Measurements from ENCODE around the gene CAMTA1. TPM values are rescaled to one million over a fixed set of nuclear protein-coding genes. Genes with fewer than 3 reads are reported as not detected.

The CAMTA1 gene
- total and polyA plus RNA-seq, 8 donors, result 13.0 to 54.2 (median 23.6) TPM

- DNase-seq (peak; percentile 39 to 87 (median 60)), ATAC-seq (peak in 3 of 4 donors; percentile 53 to 61 (median 60)), FAIRE-seq (no peak)
- no peaks in the 10 kb centered on the region for H3K27me3 ChIP-seq
- intact Hi-C loops (cut with DNase I), result loop anchor here in 2 of 3 donors (5.0 to 10.0 kb wide), 4 partner anchors 420 to 673 kb away; no protein-coding TSS in a partner anchor
- no peak overlapping the region for H3K27ac ChIP-seq
- 64 to 67% methylated on average over 16 of the region's 16 CpGs for WGBS, 2 donors
- no peaks in the 10 kb centered on the region for H3K36me3 ChIP-seq
- no peaks in the 10 kb centered on the region for H3K9me3 ChIP-seq
- TF ChIP-seq, protein P1, sequence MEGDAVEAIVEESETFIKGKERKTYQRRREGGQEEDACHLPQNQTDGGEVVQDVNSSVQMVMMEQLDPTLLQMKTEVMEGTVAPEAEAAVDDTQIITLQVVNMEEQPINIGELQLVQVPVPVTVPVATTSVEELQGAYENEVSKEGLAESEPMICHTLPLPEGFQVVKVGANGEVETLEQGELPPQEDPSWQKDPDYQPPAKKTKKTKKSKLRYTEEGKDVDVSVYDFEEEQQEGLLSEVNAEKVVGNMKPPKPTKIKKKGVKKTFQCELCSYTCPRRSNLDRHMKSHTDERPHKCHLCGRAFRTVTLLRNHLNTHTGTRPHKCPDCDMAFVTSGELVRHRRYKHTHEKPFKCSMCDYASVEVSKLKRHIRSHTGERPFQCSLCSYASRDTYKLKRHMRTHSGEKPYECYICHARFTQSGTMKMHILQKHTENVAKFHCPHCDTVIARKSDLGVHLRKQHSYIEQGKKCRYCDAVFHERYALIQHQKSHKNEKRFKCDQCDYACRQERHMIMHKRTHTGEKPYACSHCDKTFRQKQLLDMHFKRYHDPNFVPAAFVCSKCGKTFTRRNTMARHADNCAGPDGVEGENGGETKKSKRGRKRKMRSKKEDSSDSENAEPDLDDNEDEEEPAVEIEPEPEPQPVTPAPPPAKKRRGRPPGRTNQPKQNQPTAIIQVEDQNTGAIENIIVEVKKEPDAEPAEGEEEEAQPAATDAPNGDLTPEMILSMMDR (IDR thresholded peaks at IDR 0.05), result no peak
- H3K4me1 ChIP-seq, result no peaks in the 10 kb centered on the region
- H3K4me3 ChIP-seq, result no peak overlapping the region
These were observed 859.9 kb downstream of the CAMTA1 start for GRCh38 chr1:7644961-7645750.

- Histone ChIP-seq H3K4me1 (no peaks in the 10 kb centered on the region), H3K9me3 (no peaks in the 10 kb centered on the region), H3K27ac (no peak overlapping the region), H3K4me3 (no peak overlapping the region), H3K27me3 (no peaks in the 10 kb centered on the region), H3K36me3 (no peaks in the 10 kb centered on the region)
- DNase-seq, result no peak
- no peak for ATAC-seq
- 67 to 74% methylated on average over 7 of the region's 7 CpGs for WGBS, 2 donors
- TF ChIP-seq, protein P1 (IDR thresholded peaks at IDR 0.05), result no peak
- intact Hi-C loops (cut with DNase I), result loop anchor here in 2 of 3 donors (5.0 to 10.0 kb wide), 4 partner anchors 421 to 673 kb away; no protein-coding TSS in a partner anchor
- FAIRE-seq, result no peak
These were observed 860.4 kb downstream of the CAMTA1 start for GRCh38 chr1:7645751-7646048.

GRCh38 chr1:7646164-7646563 is 860.9 kb downstream of the CAMTA1 start:
- Histone ChIP-seq H3K4me1 (no peaks in the 10 kb centered on the region), H3K36me3 (no peaks in the 10 kb centered on the region), H3K27me3 (no peaks in the 10 kb centered on the region), H3K27ac (no peak overlapping the region), H3K4me3 (no peak overlapping the region), H3K9me3 (no peaks in the 10 kb centered on the region)
- DNase-seq (peak in 2 of 6 donors; percentile 14 to 50), ATAC-seq (no peak), FAIRE-seq (no peak)
- TF ChIP-seq, protein P1 (IDR thresholded peaks at IDR 0.05), result no peak
- 95 to 100% methylated on average over 3 of the region's 3 CpGs for WGBS, 2 donors
- intact Hi-C loops (cut with DNase I), result loop anchor here in 2 of 3 donors (5.0 to 10.0 kb wide), 4 partner anchors 421 to 674 kb away; no protein-coding TSS in a partner anchor

DNA sequence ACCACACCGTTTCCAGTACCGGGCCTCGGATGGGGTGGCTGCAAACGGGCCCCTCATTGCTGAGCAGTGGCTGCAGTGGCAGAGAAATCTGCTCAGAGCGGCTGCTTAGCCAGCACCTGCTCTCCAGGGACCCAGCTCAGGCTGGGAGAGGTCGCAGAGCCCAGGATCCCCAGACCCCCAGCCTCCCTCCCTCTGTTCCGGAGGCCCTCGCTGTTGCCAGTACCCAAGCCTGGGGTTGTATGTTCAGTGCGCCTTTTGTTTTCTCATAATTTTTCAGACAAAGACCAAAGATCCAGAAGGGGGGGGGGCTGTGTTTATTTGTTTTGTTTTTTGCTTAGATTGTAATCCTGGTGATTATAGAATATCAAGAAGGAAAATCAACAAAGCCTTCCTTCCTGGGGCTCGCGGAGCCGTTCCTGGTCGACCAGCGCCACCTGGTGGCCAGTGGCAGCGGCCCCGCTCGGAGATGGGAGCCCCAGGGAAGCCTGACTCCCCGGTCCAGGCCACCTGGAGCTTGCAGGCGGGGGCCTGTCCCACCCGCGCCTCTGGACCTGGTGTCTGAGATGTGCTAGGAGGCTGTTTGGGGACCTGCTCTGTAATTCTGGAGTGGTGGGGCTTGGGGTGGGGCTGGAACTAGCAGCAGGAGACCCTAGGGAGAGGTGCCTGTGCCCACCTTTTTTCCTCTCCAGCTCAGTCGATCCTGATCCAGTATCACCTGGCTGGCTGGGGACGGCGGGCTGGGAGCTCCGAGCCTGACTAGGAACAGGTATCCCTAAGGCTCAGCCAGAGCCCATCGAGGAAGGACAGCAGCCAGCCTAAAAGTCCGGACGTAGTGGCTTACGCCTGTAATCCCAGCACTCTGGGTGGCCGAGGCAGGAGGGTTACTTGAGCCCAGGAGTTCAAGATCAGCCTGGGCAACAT is 862.0 kb downstream of the CAMTA1 start:
- Histone ChIP-seq H3K27ac (no peak overlapping the region), H3K9me3 (no peaks in the 10 kb centered on the region), H3K36me3 (no peaks in the 10 kb centered on the region), H3K27me3 (no peaks in the 10 kb centered on the region), H3K4me3 (no peak overlapping the region), H3K4me1 (no peaks in the 10 kb centered on the region)
- DNase-seq, result peak; percentile 46 to 97 (median 77)
- TF ChIP-seq, protein P1 (IDR thresholded peaks at IDR 0.05), result peak; percentile 83 to 97 (median 88)
- intact Hi-C loops (cut with DNase I), result loop anchor here in 2 of 3 donors (5.0 to 10.0 kb wide), 4 partner anchors 422 to 675 kb away; no protein-coding TSS in a partner anchor
- no peak for FAIRE-seq
- ATAC-seq, result peak; percentile 62 to 77 (median 76)
- 40 to 44% methylated on average over 29 to 30 of the region's 30 CpGs for WGBS, 2 donors
